Stimulated activated CD4-positive, alpha-beta T cell treated with anti-CD3 and anti-CD28 coated beads, Interleukin-1b, Interleukin-23, amount 100 ng/mL, for 48 hours (primary cell): ENCODE data around the gene MICU2.
A peak's percentile ranks its signal among the peaks of the same experiment; 100 is the strongest.

Experiments used
- DNase-seq: peaks from one replicate; pipeline ENCODE4 v3.0.0-alpha.2; 2020

The MICU2 gene

GRCh38 chr13:21478881-21479808 lies 124.8 kb downstream of the MICU2 start:
- no peak for DNase-seq

DNA sequence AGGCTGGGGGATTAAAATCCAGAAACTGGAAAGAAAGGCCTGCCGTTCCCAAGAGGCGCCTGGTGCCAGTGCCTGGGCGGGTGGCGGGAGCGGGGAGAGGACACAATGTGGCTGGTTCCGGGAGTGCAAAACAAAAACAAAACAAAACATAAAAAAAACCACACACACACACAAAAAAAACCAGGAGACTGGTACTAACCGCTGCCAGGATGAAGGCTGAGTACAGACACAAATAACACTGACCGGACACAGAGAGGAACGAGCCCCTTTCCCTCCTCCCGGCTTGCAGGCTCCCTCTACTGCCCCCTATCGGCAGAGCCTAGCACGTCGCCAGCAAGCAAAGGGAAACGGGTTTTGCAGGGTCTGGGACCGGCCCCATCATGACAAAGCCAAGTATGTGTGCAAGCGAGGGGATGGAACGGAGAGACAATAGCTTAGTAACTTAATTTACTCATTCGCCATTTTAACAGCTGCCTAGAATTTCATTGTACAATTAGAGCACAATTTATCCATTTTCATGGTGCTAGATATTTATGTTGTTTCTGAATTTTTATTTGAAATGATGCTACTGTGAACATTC lies 127.0 kb downstream of the MICU2 start:
- DNase-seq, result peak; percentile 83

DNA sequence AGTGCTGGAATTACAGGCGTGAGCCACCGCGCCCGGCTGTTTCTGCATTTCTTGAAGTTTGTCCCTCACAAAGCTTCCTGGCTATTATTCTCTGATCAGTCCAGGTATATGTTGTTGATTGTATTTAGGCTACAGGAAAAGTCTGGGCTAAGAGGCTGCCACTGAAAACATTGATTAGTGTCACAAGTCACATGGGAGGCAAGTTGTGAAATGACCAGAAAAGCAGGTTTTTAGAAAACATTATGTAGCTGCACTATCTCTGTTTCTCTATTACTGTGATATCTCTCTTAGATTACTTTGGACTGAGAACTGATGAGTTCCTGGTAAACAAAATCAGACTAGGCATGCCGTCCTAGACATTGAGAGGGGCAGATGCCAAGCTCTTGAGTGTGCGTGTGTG lies 128.9 kb downstream of the MICU2 start:
- no peak for DNase-seq

DNA sequence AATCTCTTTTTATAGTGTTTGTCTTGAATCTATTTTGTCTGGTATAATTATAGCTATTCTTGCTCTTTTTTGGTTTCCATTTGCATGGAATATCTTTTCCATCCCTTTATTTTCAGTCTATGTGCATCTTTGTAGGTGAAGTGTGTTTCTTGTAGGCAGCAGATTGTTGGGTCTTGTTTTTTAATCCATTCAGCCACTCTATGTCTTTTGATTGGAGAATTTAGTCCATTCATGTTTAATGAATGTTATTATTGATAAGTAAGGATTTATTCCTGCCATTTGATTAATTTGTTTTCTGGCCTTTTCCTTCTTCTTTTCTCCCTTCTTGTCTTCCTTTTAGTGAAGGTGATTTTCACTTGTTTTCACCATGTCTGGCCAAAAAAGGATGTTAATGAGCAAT lies 133.2 kb downstream of the MICU2 start:
- no peak for DNase-seq

DNA sequence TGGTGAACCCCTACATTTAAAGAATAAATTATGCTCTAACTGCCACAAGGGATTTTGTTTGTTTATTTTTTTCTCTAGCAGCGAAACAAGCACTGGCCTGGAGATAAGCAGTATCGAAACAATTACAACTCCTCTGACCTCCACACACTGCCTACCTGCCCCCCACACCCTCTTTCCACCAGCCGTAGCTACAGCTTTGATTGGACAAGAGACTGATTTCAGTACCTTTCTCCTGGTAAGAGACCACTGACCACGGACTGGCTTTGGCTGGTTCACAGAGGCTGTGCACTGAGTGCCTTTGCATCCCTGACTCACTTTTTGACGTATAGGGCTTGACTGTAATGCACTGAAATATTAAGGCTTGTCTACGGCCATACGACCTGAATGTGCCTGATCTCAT lies 137.4 kb downstream of the MICU2 start:
- no peak for DNase-seq

DNA sequence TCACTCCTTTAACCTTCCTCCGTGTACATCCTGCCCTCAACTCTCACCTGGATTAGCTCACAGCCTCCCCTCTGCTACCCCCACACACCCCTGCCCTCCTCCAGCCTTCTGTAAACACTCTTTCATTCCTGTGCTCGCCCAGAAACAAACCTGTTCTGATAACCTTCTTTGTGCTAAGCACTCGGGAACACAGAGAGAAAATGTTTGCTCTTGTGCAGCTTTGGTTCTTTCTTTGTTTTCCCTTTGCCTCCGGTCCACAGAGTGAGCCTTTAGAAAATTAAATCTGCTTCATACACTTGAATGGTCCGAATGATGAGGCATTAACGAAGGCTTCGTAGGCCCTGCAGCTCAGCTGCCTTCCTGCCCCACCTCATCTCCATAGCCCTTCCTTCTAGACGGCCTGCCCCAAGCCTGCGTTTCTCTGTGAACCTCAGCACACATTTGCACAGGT lies 138.2 kb downstream of the MICU2 start:
- no peak for DNase-seq

DNA sequence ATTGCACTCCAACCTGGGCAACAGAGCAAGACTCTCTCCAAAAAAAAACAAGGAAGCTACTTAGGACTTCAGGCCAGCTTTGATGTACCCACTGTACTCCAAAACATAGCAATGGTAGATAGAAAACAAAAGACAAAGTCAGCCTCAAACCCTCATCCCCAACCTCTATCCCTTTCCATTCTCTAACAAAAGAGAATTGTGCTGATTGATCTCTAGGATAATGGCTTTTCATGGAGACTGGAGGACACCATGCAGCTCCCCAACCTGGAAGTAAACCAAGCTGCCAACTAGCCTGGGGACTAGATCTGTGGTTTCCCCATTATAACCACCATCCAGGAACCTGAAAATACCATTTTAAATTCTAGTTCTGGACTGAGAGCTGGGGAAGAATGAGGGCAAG lies 140.5 kb downstream of the MICU2 start:
- DNase-seq, result no peak

DNA sequence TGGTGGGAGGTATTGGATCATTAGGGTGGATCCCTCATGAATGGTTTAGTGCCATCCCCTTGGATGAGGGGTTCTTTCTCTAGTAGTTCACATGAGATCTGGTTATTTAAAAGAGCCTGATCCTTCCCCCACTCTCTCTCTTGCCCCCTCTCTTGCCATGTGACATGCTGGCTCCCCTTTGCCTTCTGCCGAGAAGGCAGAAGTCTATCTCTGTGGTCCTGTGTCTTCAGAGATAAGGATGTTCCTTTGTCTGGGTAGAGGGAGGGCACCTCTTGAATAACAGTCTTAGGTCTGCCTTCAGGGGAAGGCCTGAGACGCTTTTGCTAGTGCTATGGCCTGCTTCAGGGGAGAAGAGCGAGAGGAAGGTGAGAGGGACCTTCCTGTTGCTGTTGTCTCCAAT lies 142.8 kb downstream of the MICU2 start:
- DNase-seq, result no peak

DNA sequence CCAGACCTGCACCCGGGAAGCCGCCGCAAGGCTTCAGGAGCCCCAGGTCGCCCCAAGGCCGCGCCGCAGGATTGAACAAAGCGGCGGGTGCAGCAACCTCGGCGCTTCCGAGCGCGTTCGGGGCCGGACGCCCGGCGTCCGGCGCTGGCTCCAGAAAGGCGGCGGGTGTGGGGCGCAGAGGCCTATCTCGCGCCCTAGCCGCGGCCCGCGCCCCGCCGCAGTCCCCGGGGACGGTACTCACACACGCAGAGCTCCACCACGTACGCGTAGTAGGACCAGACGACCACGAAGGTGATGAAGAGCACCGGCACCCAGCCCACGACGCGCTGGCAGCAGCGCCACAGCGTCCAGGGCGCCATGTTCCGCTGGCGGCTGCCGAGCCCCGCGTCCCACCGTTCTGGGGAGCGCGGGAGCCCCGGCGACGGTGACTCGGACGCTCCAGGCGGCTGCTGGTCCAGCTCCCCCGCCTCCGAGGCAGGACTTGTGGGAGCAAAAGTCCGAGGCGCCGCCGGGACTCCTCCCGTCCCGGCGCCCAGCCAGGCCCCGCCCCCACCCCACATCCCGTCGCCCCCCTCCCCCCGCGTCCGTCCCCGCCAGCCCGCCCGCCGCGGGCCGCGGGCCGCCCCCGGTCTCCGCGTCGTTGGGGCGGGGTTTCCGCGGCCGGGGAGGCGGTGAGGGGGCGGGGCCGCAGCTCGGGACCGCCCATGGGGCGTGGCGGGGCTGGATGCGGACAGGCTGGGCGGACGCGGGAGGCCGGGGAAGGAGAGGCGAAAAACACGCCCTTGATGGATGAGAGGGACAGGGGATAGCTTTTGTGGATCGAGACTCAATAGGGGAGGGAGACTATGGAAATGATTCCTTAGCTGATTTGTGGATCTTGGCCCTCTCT lies 144.9 kb downstream of the MICU2 start, which contains the start of gene ZDHHC20:
Gene ZDHHC20 (minus strand): TSS at position 491 of the 889 bp plus-strand sequence. CDS start 132 bp downstream, at position 359.
- DNase-seq, result peak; percentile 84

GRCh38 chr13:21458451-21458812 lies 145.5 kb downstream of the MICU2 start:
- peak; percentile 58 for DNase-seq

DNA sequence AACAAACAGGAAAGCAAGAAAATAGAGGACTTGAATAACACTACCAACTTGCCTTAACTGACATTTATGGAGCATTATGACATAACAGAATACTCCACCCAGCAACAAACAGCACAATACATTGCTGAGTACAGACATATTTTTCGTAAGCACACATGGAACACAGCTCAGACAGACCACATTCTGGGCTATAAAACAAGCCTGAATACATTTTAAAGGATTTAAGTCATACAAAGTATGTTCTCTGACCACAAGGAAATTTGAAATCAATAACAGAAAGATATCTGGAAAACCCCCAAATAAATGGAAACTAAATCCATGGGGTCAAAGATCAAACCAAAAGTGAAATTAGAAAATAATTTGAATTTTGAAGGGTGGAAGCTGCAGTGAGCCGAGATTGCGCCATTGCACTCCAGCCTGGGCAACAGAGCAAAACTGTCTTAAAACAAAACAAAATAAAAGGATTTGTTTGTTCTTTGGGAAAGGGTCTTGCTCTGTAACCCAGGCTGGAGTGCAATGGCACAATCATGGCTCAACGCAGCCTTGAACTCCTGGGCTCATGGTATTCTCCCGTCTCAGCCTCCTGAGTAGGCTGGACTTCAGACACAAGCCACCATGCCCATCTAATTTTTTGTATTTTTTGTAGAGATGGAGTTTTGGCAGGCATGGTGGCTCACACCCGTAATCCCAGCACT lies 150.4 kb downstream of the MICU2 start:
- DNase-seq, result no peak

GRCh38 chr13:21450936-21451335 lies 153.0 kb downstream of the MICU2 start:
- no peak for DNase-seq

- DNase-seq, result no peak
Observed at GRCh38 chr13:21446656-21447055, 157.3 kb downstream of the MICU2 start.

DNA sequence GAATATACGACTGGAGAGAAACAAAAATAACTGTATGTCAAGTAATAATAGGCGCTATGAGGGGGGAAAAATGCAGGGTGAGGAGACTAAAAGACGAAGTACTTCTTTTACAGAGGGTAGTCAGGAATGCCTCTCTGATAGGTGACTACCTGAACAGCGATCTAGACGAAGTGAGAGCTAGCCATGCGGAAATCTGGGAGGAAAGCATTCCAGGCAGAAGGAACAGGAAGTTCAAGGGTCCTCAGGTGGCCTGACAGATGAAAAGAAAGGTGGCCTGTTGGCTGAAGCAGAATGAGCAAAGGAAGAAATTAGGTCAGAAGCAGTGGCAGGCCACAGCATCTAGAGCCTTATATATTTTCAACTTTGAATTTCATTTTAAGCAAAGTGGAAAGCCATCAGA lies 158.2 kb downstream of the MICU2 start:
- no peak for DNase-seq

DNA sequence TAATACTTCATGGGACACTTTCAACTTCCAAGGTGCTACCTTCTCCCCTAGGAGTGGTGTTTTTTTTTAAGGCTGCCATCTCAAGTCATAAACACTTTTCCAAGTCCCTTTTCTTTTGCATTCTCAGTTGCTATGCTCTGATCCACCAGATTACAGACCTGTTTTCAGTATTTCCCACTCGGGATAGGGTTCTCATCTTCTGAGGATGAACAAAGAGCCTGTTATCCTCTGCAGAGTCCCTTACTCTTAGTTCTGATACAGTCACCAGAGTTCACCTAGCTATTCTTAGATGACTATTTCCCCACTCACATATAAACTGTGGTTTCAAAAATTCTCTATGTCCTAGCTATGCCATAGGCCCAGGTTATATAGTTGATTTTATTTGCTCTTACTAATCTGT lies 160.8 kb downstream of the MICU2 start:
- no peak for DNase-seq
